Activated naive CD8-positive, alpha-beta T cell treated with anti-CD3 and anti-CD28 coated beads, Interleukin-2, amount 10 ng/mL, durations not matched to agents 7 days and 5 days (primary cell): Measurements from ENCODE around the gene GGCX. TPM values are rescaled to one million over a fixed set of nuclear protein-coding genes. Genes with fewer than 3 reads are reported as not detected.
"Not testable (repeated sequence)": the region's sequence is repeated elsewhere in the genome, so short reads cannot be mapped to it uniquely, and the experiment has no call there.

Source experiments
- ATAC-seq: fragments of 150-1000 bp; cut with Tn5 transposase; one replicate; pipeline ENCODE4 v1.10.0; 2021; ENCODE audit warnings: low read depth, moderate library complexity
- POLR2A ChIA-PET: fragments of 350-600 bp; sonication (Branson Sonifier 250); formaldehyde crosslinking; loops from one replicate; lab custom pipeline; 2021; ENCODE audit warnings: antibody characterized with exemption; lab: Charles Lee
- DNase-seq: peaks from one replicate; pipeline ENCODE4 v3.0.0; 2021
- H3K27ac Mint-ChIP-seq: one replicate; pipeline ENCODE4 v1.8.0; 2022; ENCODE audit warnings: mild to moderate bottlenecking, mixed read lengths
- H3K27me3 Mint-ChIP-seq: one replicate; pipeline ENCODE4 v1.8.0; 2022; ENCODE audit warnings: mild to moderate bottlenecking, moderate library complexity, mixed read lengths
- H3K36me3 Mint-ChIP-seq: one replicate; pipeline ENCODE4 v1.8.0; 2021; ENCODE audit warnings: mild to moderate bottlenecking, mixed read lengths
- H3K4me1 Mint-ChIP-seq: one replicate; pipeline ENCODE4 v1.8.0; 2021; ENCODE audit warnings: mixed read lengths
- H3K4me3 Mint-ChIP-seq: one replicate; pipeline ENCODE4 v1.8.0; 2022; ENCODE audit warnings: mild to moderate bottlenecking, moderate library complexity, mixed read lengths
- H3K9me3 Mint-ChIP-seq: one replicate; pipeline ENCODE4 v1.8.0; 2021; ENCODE audit warnings: mixed read lengths
- total RNA-seq, 2 experiments: library from RNA; stranded (reverse); gene quantifications; one replicate each; pipeline ENCODE4 v1.2.3, GENCODE V29; 2021

The GGCX gene
- 10 to 100 TPM; 24.8 to 26.8 TPM for total RNA-seq

- POLR2A ChIA-PET = interaction anchor here (0.7 to 4.1 kb wide), 20 partner anchors 8 to 242 kb away, joined by 3 to 30 read pairs (median 4); partner anchors contain the start of genes C2orf68, MAT2A, RNF181 and SH2D6
- H3K27me3 Mint-ChIP-seq = no peaks in the 10 kb centered on the region
- peak within 1 kb of the TSS; percentile 95 for H3K27ac Mint-ChIP-seq
- peak within 1 kb of the TSS; percentile 97 for H3K4me3 Mint-ChIP-seq
- peaks cover 5% of the 10 kb centered on the region for H3K36me3 Mint-ChIP-seq
- ATAC-seq (peak; percentile 95), DNase-seq (peak; percentile 89)
- H3K4me1 Mint-ChIP-seq = peaks cover 24% of the 10 kb centered on the region
- H3K9me3 Mint-ChIP-seq = no peaks in the 10 kb centered on the region
These were observed at the start of gene GGCX for GRCh38 chr2:85561280-85562212. GGCX (minus strand) TSS chr2:85561493; CDS start chr2:85561428, 65 bp downstream.

- ATAC-seq = no peak
- Mint-ChIP-seq H3K4me1 (peaks cover 19% of the 10 kb centered on the region), H3K4me3 (no peak overlapping the region), H3K27me3 (no peaks in the 10 kb centered on the region), H3K27ac (no peak overlapping the region), H3K9me3 (no peaks in the 10 kb centered on the region), H3K36me3 (peaks cover 9% of the 10 kb centered on the region)
- POLR2A ChIA-PET = interaction anchor here (0.5 to 0.6 kb wide), 2 partner anchors 74 to 1090 kb away, joined by 3 read pairs; no protein-coding TSS in a partner anchor
- DNase-seq = no peak
These were observed 46.2 kb upstream of the GGCX start for GRCh38 chr2:85607268-85608215.

- DNase-seq (no peak), ATAC-seq (no peak)
- H3K9me3 Mint-ChIP-seq = no peaks in the 10 kb centered on the region
- H3K27me3 Mint-ChIP-seq = no peaks in the 10 kb centered on the region
- H3K27ac Mint-ChIP-seq = no peak overlapping the region
- POLR2A ChIA-PET = interaction anchor here (1.2 kb wide), 1 partner anchor 11 kb away, joined by 6 read pairs; no protein-coding TSS in a partner anchor
- no peak overlapping the region for H3K4me3 Mint-ChIP-seq
- H3K36me3 Mint-ChIP-seq = peaks cover 9% of the 10 kb centered on the region
- peaks cover 19% of the 10 kb centered on the region for H3K4me1 Mint-ChIP-seq
These were observed 44.8 kb upstream of the GGCX start for GRCh38 chr2:85606116-85606455.

- H3K27me3 Mint-ChIP-seq = no peaks in the 10 kb centered on the region
- ATAC-seq = no peak
- POLR2A ChIA-PET = interaction anchor here (1.2 to 1.4 kb wide), 2 partner anchors 11 to 67 kb away, joined by 3 to 6 read pairs; partner anchors contain the start of gene MAT2A
- no peaks in the 10 kb centered on the region for H3K9me3 Mint-ChIP-seq
- no peak overlapping the region for H3K4me3 Mint-ChIP-seq
- no peak overlapping the region for H3K27ac Mint-ChIP-seq
- H3K4me1 Mint-ChIP-seq = peaks cover 19% of the 10 kb centered on the region
- H3K36me3 Mint-ChIP-seq = peaks cover 9% of the 10 kb centered on the region
- DNase-seq = no peak
These were observed 44.3 kb upstream of the GGCX start for GRCh38 chr2:85605406-85606115.

GRCh38 chr2:85604568-85605339, 43.5 kb upstream of the GGCX start:
- no peaks in the 10 kb centered on the region for H3K27me3 Mint-ChIP-seq
- H3K27ac Mint-ChIP-seq = no peak overlapping the region
- peaks cover 6% of the 10 kb centered on the region for H3K36me3 Mint-ChIP-seq
- DNase-seq (no peak), ATAC-seq (no peak)
- no peak overlapping the region for H3K4me3 Mint-ChIP-seq
- POLR2A ChIA-PET = interaction anchor here (0.8 to 2.0 kb wide), 3 partner anchors 10 to 66 kb away, joined by 3 to 8 read pairs (median 4); partner anchors contain the start of genes MAT2A, RNF181 and USP39
- no peaks in the 10 kb centered on the region for H3K9me3 Mint-ChIP-seq
- peaks cover 13% of the 10 kb centered on the region for H3K4me1 Mint-ChIP-seq

- POLR2A ChIA-PET = interaction anchor here (0.8 to 2.0 kb wide), 2 partner anchors 9 to 12 kb away, joined by 4 to 8 read pairs; partner anchors contain the start of genes RNF181 and USP39
- H3K4me1 Mint-ChIP-seq = peaks cover 13% of the 10 kb centered on the region
- not testable (repeated sequence) for DNase-seq, H3K36me3 Mint-ChIP-seq, H3K27me3 Mint-ChIP-seq, ATAC-seq, H3K27ac Mint-ChIP-seq, H3K9me3 Mint-ChIP-seq
- H3K4me3 Mint-ChIP-seq = peak overlapping the region; percentile 90
These were observed 42.8 kb upstream of the GGCX start for GRCh38 chr2:85604133-85604444.

GRCh38 chr2:85602476-85603234, 41.4 kb upstream of the GGCX start, which contains the start of gene TMEM150A:
TMEM150A (minus strand) TSS chr2:85602698; CDS start chr2:85601948, 750 bp downstream.
- Mint-ChIP-seq H3K4me1 (peaks cover 13% of the 10 kb centered on the region), H3K27ac (peak within 1 kb of the TSS; percentile 54), H3K27me3 (no peaks in the 10 kb centered on the region), H3K9me3 (no peaks in the 10 kb centered on the region), H3K4me3 (peak within 1 kb of the TSS; percentile 90), H3K36me3 (peaks cover 2% of the 10 kb centered on the region)
- DNase-seq (peak; percentile 90), ATAC-seq (peak; percentile 98)
- POLR2A ChIA-PET = interaction anchor here (0.5 to 2.1 kb wide), 7 partner anchors 8 to 284 kb away, joined by 3 to 8 read pairs (median 4); partner anchors contain the start of genes C2orf68, MAT2A and USP39

- Mint-ChIP-seq H3K27me3 (no peaks in the 10 kb centered on the region), H3K4me3 (peak overlapping the region; percentile 75), H3K9me3 (no peaks in the 10 kb centered on the region), H3K4me1 (peaks cover 16% of the 10 kb centered on the region), H3K36me3 (peaks cover 2% of the 10 kb centered on the region), H3K27ac (no peak overlapping the region)
- POLR2A ChIA-PET = interaction anchor here (0.7 to 2.1 kb wide), 4 partner anchors 7 to 17 kb away, joined by 3 to 8 read pairs (median 4); partner anchors contain the start of gene C2orf68
- ATAC-seq = peak; percentile 5
- DNase-seq = no peak
These were observed 40.6 kb upstream of the GGCX start for GRCh38 chr2:85601771-85602475.

GRCh38 chr2:85600951-85601770, 39.9 kb upstream of the GGCX start:
- DNase-seq (no peak), ATAC-seq (no peak)
- Mint-ChIP-seq H3K4me1 (peaks cover 23% of the 10 kb centered on the region), H3K9me3 (no peaks in the 10 kb centered on the region), H3K27ac (no peak overlapping the region), H3K27me3 (no peaks in the 10 kb centered on the region), H3K36me3 (peaks cover 2% of the 10 kb centered on the region), H3K4me3 (peak overlapping the region; percentile 75)
- POLR2A ChIA-PET = interaction anchor here (0.7 to 2.1 kb wide), 4 partner anchors 11 to 40 kb away, joined by 3 to 8 read pairs (median 4); partner anchors contain the start of genes C2orf68 and GGCX

GRCh38 chr2:85600235-85600575, 38.9 kb upstream of the GGCX start:
- ATAC-seq (no peak), DNase-seq (no peak)
- H3K4me3 Mint-ChIP-seq = no peak overlapping the region
- H3K27me3 Mint-ChIP-seq = no peaks in the 10 kb centered on the region
- H3K4me1 Mint-ChIP-seq = peaks cover 25% of the 10 kb centered on the region
- no peaks in the 10 kb centered on the region for H3K9me3 Mint-ChIP-seq
- no peak overlapping the region for H3K27ac Mint-ChIP-seq
- peaks cover 6% of the 10 kb centered on the region for H3K36me3 Mint-ChIP-seq
- POLR2A ChIA-PET = interaction anchor here (0.7 to 2.1 kb wide), 4 partner anchors 12 to 39 kb away, joined by 3 to 8 read pairs (median 4); partner anchors contain the start of genes C2orf68 and GGCX
